Activated naive CD4-positive, alpha-beta T cell treated with anti-CD3 and anti-CD28 coated beads, Interleukin-2, amount 50 U/mL, for 24 hours (primary cell): Measurements from ENCODE around the gene NPEPL1.

Source experiments
- H3K27ac Mint-ChIP-seq: one replicate; pipeline ENCODE4 v1.8.0; 2021; ENCODE audit warnings: mild to moderate bottlenecking, mixed read lengths
- H3K27me3 Mint-ChIP-seq: one replicate; pipeline ENCODE4 v1.8.0; 2021; ENCODE audit warnings: mixed read lengths
- H3K36me3 Mint-ChIP-seq: one replicate; pipeline ENCODE4 v1.8.0; 2021; ENCODE audit warnings: mixed read lengths
- H3K4me1 Mint-ChIP-seq: one replicate; pipeline ENCODE4 v1.8.0; 2021; ENCODE audit warnings: mixed read lengths
- H3K4me3 Mint-ChIP-seq: one replicate; pipeline ENCODE4 v1.8.0; 2021; ENCODE audit warnings: mild to moderate bottlenecking, mixed read lengths
- H3K9me3 Mint-ChIP-seq: one replicate; pipeline ENCODE4 v1.8.0; 2021; ENCODE audit warnings: mixed read lengths

Gene NPEPL1

DNA sequence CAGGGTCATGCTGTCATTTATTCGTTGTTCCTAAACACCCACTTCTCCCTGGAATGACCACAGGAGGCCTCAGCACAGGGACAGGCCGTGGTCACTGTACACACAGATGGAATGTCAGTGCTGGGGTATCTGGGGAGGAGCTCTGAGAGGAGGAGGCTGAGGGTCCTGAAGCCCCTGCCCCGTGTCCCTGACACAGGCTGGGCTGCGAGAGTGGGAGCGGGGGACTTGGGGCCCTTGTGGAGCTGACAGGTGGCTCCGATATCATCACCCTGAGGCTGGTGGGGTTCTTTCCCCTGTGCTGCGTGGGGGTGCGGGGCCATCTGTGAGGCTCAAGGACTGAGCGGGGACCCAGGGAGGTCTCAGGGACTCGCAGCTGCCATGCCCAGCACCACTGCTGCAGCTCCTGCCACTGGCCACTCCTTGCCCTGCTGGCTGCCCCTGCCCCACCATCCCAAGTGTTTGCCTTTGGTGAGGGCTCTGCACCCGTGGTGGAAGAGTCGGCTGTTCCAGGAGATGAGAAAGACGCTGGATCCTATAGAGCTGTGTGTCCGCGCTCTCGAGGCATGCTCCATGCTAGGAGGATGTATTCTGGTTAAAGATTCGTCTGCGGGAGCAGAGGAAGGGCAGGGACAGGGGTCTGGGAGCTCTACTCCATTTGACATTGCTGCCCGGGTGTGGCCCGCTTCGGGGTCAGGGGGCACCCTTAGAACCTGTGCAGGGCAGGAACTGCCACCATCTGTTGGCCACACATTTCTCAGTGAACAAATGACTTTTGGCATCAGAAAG lies 18.9 kb downstream of the NPEPL1 start:
- Mint-ChIP-seq H3K27ac (no peak overlapping the region), H3K27me3 (no peaks in the 10 kb centered on the region)

DNA sequence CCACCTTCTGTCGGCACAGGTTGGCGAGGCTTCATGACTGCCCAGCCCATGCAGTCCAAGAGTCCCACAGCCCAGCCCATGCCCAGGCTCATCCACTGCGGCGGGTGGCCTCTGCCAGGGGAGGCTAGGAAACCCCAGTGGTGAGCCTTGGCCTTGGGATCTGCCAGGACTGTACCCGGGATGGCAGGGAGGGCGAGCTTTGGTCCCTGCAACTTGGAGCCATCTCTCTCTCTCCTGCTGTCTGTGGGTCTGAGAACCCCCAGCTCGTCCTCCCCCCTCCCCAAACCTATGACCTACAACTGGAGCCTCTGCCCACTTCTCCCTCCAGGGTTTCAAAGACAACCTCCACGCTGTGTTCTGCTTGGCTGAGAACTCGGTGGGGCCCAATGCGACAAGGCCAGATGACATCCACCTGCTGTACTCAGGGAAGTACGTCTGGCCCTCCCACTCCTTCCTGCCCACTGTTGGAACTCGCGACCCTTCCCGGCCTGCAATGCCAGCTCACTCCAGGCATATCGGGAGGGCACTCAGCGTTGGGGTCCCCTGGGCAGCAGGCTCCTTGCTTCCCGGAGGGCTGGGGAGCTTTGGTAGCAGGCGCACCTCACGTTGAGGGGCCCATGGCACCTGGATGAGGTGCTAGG lies 19.7 kb downstream of the NPEPL1 start:
- Mint-ChIP-seq H3K4me1 (no peaks in the 10 kb centered on the region), H3K9me3 (no peaks in the 10 kb centered on the region), H3K27ac (no peak overlapping the region), H3K27me3 (no peaks in the 10 kb centered on the region), H3K36me3 (peaks cover 1% of the 10 kb centered on the region), H3K4me3 (no peak overlapping the region)

More for the DNA sequence above, 18.9 kb downstream of the NPEPL1 start:
- no peaks in the 10 kb centered on the region for H3K9me3 Mint-ChIP-seq
- no peaks in the 10 kb centered on the region for H3K4me1 Mint-ChIP-seq
- H3K4me3 Mint-ChIP-seq: no peak overlapping the region
- H3K36me3 Mint-ChIP-seq: peaks cover 1% of the 10 kb centered on the region

DNA sequence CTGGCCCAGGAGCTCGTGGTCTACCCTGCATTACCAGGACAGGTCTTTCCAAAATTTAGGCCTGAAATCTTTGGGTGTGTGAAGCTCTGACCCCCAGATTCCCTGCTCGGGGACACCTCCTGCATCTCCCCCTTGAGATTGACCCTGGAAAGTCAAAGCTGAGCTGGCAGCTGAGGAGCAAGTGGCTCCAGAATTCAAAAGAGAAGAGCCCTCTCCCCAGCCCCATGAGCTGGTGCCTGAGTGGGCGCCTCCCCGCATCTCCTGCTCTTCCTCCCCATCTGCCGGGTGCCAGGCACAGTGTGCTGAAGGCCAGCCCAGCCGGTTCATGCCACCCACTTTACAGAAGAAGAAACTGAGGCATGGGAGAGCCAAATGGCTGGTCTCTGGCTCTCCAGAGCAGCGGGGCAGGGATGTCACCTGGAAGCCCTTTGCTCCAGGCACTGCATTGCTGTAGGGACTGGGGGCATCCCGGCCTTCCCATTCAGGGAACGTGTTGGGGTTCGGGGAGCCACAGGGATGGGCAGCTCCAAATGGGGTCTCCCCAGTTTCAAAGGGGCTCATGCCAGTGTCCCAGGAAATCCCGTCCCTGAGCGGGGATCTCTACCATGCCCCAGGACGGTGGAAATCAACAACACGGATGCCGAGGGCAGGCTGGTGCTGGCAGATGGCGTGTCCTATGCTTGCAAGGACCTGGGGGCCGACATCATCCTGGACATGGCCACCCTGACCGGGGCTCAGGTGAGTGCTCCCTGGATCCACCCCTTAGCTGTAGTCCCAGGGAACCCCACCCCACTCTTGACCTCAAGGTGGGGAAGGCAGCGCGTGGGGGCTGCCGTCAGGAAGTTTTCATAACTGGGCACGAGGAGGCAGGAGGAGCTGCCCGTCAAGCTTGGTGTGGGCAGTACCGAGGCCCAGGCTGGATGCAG lies 20.5 kb downstream of the NPEPL1 start:
- H3K27ac Mint-ChIP-seq: no peak overlapping the region

DNA sequence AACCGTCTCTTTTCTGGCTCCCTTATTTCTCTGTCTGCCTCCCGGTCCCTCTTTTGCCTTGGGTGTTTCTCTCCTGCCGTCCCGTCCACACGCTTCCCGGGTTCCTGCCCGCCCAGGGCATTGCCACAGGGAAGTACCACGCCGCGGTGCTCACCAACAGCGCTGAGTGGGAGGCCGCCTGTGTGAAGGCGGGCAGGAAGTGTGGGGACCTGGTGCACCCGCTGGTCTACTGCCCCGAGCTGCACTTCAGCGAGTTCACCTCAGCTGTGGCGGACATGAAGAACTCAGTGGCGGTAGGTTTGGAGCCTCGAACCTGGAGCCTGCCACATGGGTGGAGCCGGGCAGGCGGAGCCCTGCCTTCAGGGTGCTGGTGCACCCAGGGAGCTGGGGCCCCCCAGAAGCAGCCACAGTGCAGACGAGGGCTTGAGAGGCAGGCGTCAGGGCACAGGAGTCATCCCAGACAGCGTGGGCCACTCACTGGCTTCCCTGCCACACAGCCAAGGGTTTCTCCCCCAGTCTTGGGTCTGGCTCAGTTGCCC lies 21.3 kb downstream of the NPEPL1 start:
- Mint-ChIP-seq H3K36me3 (peaks cover 1% of the 10 kb centered on the region), H3K27ac (no peak overlapping the region), H3K27me3 (no peaks in the 10 kb centered on the region), H3K4me3 (no peak overlapping the region), H3K4me1 (no peaks in the 10 kb centered on the region), H3K9me3 (no peaks in the 10 kb centered on the region)

More for the DNA sequence above, 20.5 kb downstream of the NPEPL1 start:
- no peaks in the 10 kb centered on the region for H3K27me3 Mint-ChIP-seq
- H3K36me3 Mint-ChIP-seq: peaks cover 1% of the 10 kb centered on the region
- no peaks in the 10 kb centered on the region for H3K4me1 Mint-ChIP-seq
- no peak overlapping the region for H3K4me3 Mint-ChIP-seq
- H3K9me3 Mint-ChIP-seq: no peaks in the 10 kb centered on the region

DNA sequence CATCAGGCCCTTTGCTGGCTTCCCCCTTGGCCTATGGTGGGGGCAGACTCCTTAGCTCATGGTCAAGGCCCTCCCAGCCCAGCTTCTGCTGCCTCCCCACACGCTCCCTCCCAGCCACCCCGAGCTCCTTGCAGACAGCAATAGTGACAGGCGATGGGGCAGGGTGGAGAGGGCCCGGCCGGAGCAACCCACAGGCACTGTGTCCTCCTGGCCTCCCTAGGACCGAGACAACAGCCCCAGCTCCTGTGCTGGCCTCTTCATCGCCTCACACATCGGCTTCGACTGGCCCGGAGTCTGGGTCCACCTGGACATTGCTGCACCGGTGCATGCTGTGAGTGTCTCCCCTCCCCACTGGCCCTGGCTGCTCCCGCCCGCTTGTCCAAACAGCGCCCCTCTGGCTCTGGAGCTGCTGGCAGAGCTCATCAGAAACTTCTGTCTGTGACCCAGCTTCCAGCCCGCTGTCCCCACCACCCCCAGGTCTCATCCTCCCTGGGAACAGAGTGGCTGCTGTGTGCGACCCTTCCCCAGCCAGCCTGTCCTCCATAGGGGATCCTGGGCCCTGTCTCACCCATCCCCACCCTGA lies 21.8 kb downstream of the NPEPL1 start:
- peaks cover 1% of the 10 kb centered on the region for H3K36me3 Mint-ChIP-seq
- no peaks in the 10 kb centered on the region for H3K4me1 Mint-ChIP-seq
- no peak overlapping the region for H3K27ac Mint-ChIP-seq
- H3K9me3 Mint-ChIP-seq: no peaks in the 10 kb centered on the region
- no peaks in the 10 kb centered on the region for H3K27me3 Mint-ChIP-seq
- H3K4me3 Mint-ChIP-seq: no peak overlapping the region

DNA sequence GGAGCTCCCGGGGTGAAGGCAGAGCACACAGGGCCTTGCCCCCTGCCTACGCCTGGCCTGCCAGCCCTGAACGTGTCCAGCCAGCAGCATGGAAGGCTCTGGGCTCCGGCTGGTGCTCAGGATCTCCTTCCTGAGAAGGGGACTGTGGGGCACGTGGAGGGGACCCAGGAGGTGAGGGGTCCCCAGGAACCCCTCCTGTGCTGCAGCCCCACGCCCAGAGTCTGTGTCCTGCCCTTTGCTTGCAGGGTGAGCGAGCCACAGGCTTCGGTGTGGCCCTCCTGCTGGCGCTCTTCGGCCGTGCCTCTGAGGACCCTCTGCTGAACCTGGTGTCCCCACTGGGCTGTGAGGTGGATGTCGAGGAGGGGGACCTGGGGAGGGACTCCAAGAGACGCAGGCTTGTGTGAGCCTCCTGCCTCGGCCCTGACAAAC lies 22.3 kb downstream of the NPEPL1 start:
- H3K4me3 Mint-ChIP-seq: no peak overlapping the region

DNA sequence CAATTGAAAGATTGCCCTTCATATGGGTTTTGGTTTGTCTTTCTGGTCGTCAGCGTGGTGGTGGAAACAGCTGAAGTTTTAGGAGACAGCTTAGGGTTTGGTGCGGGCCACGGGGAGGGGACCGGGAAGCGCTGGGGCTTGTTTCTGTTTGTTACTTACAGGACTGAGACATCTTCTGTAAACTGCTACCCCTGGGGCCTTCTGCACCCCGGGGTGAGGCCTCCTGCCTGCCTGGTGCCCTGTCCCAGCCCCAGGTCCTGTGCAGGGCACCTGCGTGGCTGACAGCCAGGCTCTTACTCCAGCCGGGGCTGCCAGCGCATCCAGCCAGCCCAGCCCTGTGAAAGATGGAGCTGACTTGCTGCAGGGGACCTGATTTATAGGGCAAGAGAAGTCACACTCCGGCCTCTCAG lies 22.8 kb downstream of the NPEPL1 start:
- Mint-ChIP-seq H3K27me3 (no peaks in the 10 kb centered on the region), H3K4me1 (no peaks in the 10 kb centered on the region), H3K27ac (no peak overlapping the region), H3K36me3 (peaks cover 1% of the 10 kb centered on the region), H3K9me3 (no peaks in the 10 kb centered on the region), H3K4me3 (no peak overlapping the region)

More for the DNA sequence above, 22.3 kb downstream of the NPEPL1 start:
- no peak overlapping the region for H3K27ac Mint-ChIP-seq
- no peaks in the 10 kb centered on the region for H3K4me1 Mint-ChIP-seq
- no peaks in the 10 kb centered on the region for H3K9me3 Mint-ChIP-seq
- peaks cover 1% of the 10 kb centered on the region for H3K36me3 Mint-ChIP-seq
- H3K27me3 Mint-ChIP-seq: no peaks in the 10 kb centered on the region

DNA sequence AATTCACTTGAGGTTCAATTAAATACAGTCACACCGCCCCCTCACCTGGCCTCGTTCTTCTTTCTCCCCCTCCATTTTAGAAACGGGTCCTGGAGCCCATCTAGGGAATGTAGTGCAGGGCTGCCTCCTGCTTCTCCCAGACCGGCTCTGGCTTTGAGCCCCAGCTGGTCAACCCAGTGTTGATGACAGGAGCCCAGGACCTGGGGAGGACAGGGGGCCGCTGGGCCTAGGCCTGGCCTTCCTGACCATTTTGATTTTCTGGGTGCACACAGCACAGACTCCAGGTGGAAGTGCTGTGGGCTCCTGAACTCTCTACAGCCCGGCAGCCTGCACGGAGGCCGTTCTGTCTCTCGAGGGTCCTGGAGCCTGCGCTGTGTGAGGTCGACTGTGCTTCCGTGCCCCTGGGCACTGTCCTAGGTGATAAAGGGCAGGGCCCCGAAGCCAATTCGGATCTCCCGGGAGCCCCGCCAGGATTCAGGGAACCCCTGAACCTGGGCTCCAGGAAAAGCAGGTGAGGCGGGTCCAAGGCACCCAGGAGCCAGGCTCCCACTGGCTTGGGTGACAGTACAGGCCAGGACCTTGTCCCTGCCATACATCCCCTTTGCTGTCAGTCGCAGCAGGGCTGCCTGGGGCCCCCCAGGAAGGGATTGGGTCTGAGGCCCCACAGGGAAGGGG lies 23.3 kb downstream of the NPEPL1 start:
- no peaks in the 10 kb centered on the region for H3K4me1 Mint-ChIP-seq
- H3K4me3 Mint-ChIP-seq: no peak overlapping the region
- H3K27ac Mint-ChIP-seq: no peak overlapping the region

DNA sequence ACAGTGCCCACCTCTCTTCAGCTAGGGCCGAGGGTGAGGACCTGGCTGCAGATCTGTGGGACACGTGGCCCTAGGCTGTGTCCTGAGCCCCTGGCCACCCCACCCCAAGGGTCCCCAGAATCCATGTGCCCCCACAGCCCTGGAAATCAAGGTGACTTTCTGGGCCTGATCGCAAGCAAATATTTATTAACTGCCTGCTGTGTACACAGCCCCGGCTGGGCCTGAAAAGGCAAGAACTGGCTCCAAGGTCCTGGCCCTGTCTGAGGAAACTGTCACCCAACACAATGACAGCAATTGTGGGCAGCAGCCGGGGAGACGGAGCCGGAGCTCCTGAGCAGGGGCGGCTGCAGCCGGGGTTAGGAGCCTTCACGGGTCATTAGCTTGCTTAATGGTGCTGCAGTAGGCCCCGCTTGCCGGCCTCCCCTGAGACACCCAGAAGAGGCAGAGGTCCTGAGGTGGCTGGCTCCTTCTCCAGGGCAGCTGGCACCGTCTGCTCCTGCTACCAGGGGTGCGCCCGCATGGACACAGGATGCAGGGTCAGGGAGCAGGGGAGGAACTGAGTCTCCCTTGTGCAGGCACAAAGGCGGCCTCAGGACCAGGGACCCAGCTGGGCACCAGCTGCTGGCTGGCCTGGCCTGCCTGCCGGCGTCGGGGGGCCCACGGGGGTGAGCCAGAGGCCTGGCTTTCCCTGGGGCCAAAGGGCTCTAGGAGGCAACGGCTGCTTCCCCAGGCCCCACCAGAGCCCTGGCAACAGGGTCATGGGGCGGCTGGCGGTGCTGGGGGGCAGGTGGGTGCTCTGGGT lies 24.1 kb downstream of the NPEPL1 start:
- Mint-ChIP-seq H3K27ac (no peak overlapping the region), H3K27me3 (peaks cover 3% of the 10 kb centered on the region), H3K36me3 (peaks cover 3% of the 10 kb centered on the region), H3K4me1 (no peaks in the 10 kb centered on the region), H3K9me3 (no peaks in the 10 kb centered on the region), H3K4me3 (no peak overlapping the region)

More for the DNA sequence above, 23.3 kb downstream of the NPEPL1 start:
- Mint-ChIP-seq H3K9me3 (no peaks in the 10 kb centered on the region), H3K27me3 (no peaks in the 10 kb centered on the region), H3K36me3 (peaks cover 1% of the 10 kb centered on the region)

DNA sequence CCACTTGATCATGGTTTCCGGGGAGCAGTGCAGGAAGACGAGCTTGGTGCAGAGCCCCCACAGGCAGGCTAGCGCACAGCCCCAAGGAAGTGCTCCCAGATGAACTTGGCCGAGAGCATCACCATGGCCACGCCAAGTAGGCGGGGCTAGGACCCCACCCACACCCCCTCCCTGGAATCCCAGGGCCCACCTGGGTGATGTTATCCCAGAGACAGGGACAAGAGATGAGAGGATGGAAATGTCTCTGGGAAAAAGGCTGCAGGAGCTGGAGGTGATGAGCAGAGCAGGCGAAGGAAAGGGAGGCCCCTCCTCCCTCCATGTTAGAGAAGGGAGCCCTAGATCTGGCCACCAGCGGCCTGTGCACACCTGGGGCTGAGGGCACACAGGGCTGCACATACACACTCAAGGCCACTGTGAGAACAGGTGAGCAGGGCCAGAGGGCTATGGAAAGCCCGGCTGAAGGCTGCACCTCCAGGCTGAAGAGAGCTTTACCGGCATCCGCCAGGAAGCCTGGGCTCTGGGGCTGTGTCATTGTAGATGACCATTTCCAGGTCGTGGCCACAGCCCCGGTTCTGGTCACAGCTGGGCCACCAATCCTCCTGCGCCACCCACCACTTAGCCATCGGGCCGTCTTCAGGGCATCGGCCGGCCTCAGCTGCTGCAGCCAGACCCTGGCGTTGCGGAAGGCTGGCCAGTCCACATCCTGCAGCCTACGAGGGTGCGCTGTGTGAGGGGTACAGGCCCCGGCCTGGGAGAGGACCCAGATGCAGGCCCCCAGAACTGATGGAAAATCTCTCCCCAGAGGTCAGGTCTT lies 24.9 kb downstream of the NPEPL1 start:
- no peak overlapping the region for H3K27ac Mint-ChIP-seq
- H3K4me1 Mint-ChIP-seq: no peaks in the 10 kb centered on the region
- H3K27me3 Mint-ChIP-seq: peaks cover 7% of the 10 kb centered on the region
- H3K9me3 Mint-ChIP-seq: no peaks in the 10 kb centered on the region
- no peak overlapping the region for H3K4me3 Mint-ChIP-seq
- H3K36me3 Mint-ChIP-seq: peaks cover 3% of the 10 kb centered on the region

DNA sequence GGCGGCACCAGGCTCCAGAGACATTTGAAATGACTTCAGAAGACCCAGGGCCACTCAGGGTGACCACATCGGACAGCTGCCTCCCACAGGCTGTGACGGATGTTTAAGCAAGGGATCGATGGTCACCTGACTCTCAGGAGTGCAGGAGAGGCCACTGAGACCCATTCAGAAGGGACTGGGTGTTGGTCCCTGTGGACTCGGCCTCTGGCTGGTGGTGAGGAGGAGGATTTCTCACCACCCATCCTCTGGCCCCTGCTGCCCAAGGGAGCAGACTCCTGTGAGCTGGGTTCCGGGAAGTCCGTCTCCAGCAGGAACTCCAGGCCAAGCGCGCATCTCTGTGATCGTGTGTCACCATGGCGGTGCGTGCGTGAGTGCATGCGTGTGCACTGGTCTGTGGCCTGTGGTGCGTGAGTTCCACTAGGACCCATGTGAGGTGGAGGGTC lies 25.5 kb downstream of the NPEPL1 start:
- Mint-ChIP-seq H3K36me3 (peaks cover 3% of the 10 kb centered on the region), H3K4me1 (no peaks in the 10 kb centered on the region), H3K4me3 (no peak overlapping the region), H3K27me3 (peaks cover 12% of the 10 kb centered on the region), H3K9me3 (no peaks in the 10 kb centered on the region), H3K27ac (no peak overlapping the region)

DNA sequence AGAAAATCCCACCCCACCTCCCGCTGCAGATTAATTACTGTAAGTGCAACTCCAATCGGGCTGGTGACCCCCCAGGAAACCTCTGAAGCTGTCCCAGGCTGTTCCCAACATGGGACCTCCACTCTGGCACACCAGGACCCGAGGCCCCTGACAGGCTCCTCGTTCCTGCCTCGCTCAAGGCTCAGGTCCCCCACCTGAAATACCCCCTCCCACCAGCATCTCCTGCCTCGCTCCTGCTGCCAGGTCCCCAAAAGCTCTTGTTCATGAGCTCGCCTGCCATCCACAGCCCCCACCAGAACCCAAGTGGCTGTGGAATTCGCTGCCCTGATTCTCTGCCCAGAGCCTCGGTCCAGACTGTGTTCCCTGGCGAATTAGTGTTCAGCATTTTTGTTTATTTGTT lies 26.1 kb downstream of the NPEPL1 start:
- no peaks in the 10 kb centered on the region for H3K4me1 Mint-ChIP-seq
- H3K27me3 Mint-ChIP-seq: peaks cover 17% of the 10 kb centered on the region
- H3K36me3 Mint-ChIP-seq: peaks cover 3% of the 10 kb centered on the region
- H3K4me3 Mint-ChIP-seq: no peak overlapping the region
- no peaks in the 10 kb centered on the region for H3K9me3 Mint-ChIP-seq
- H3K27ac Mint-ChIP-seq: no peak overlapping the region

DNA sequence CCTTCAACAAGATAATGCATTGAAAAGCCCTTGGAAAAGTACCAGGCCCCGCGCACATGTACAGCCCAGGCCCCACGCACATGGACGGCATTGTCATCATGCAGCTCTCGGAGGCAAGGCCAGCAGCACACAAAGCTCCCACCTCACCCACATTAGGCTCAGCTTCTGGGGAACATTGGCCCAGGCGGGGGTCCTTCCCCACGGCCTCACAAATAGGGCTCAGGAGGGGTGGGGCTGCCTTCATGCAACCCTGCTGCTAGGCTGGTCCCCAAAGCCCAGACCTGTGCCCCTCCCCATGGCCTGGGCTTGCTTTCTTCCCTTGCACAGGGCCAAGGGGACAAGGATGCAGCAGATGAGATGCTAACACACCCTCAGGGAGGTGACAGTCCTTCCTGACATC lies 26.7 kb downstream of the NPEPL1 start:
- Mint-ChIP-seq H3K9me3 (peaks cover 1% of the 10 kb centered on the region), H3K27me3 (peaks cover 17% of the 10 kb centered on the region), H3K4me1 (no peaks in the 10 kb centered on the region), H3K36me3 (peaks cover 3% of the 10 kb centered on the region), H3K4me3 (no peak overlapping the region), H3K27ac (no peak overlapping the region)
